ENCODE measurements around the gene AUTS2. TPM values are rescaled to one million over a fixed set of nuclear protein-coding genes. Genes with fewer than 3 reads are reported as not detected.

The AUTS2 gene
- total RNA-seq, 1 experiment from 2014 or later, result 2.2 TPM

- Histone ChIP-seq H3K36me3 (no peaks in the 10 kb centered on the region), H3K4me3 (no peak overlapping the region), H3K27me3 (no peaks in the 10 kb centered on the region), H3K9me3 (no peaks in the 10 kb centered on the region)
- DNase-seq, result no peak
Observed at GRCh38 chr7:70014472-70015177, 416.4 kb downstream of the AUTS2 start.

GRCh38 chr7:70015353-70015752 lies 417.1 kb downstream of the AUTS2 start:
- Histone ChIP-seq H3K9me3 (no peaks in the 10 kb centered on the region), H3K27me3 (no peaks in the 10 kb centered on the region), H3K4me3 (no peak overlapping the region), H3K36me3 (no peaks in the 10 kb centered on the region)
- no peak for DNase-seq

- Histone ChIP-seq H3K4me3 (no peak overlapping the region), H3K9me3 (no peaks in the 10 kb centered on the region), H3K36me3 (no peaks in the 10 kb centered on the region), H3K27me3 (no peaks in the 10 kb centered on the region)
- peak; percentile 5 for DNase-seq
Observed at GRCh38 chr7:70016044-70016770, 417.9 kb downstream of the AUTS2 start.

- no peaks in the 10 kb centered on the region for H3K36me3 ChIP-seq
- H3K4me3 ChIP-seq, result no peak overlapping the region
- DNase-seq, result no peak
- no peaks in the 10 kb centered on the region for H3K27me3 ChIP-seq
- H3K9me3 ChIP-seq, result no peaks in the 10 kb centered on the region
Observed at GRCh38 chr7:70017357-70017756, 419.1 kb downstream of the AUTS2 start.

- H3K9me3 ChIP-seq, result no peaks in the 10 kb centered on the region
- H3K27me3 ChIP-seq, result no peaks in the 10 kb centered on the region
- no peaks in the 10 kb centered on the region for H3K36me3 ChIP-seq
- H3K4me3 ChIP-seq, result no peak overlapping the region
- DNase-seq, result no peak
Observed at GRCh38 chr7:70018700-70019099, 420.4 kb downstream of the AUTS2 start.

- no peaks in the 10 kb centered on the region for H3K9me3 ChIP-seq
- no peak overlapping the region for H3K4me3 ChIP-seq
- H3K36me3 ChIP-seq, result no peaks in the 10 kb centered on the region
- no peak for DNase-seq
- H3K27me3 ChIP-seq, result no peaks in the 10 kb centered on the region
Observed at GRCh38 chr7:70027867-70028266, 429.6 kb downstream of the AUTS2 start.

- Histone ChIP-seq H3K4me3 (no peak overlapping the region), H3K36me3 (no peaks in the 10 kb centered on the region), H3K27me3 (no peaks in the 10 kb centered on the region), H3K9me3 (no peaks in the 10 kb centered on the region)
- no peak for DNase-seq
Observed at GRCh38 chr7:70028620-70029019, 430.3 kb downstream of the AUTS2 start.

- H3K36me3 ChIP-seq, result no peaks in the 10 kb centered on the region
- no peak for DNase-seq
- H3K4me3 ChIP-seq, result no peak overlapping the region
- no peaks in the 10 kb centered on the region for H3K27me3 ChIP-seq
- no peaks in the 10 kb centered on the region for H3K9me3 ChIP-seq
Observed at GRCh38 chr7:70029993-70030392, 431.7 kb downstream of the AUTS2 start.

GRCh38 chr7:70030745-70031144 lies 432.5 kb downstream of the AUTS2 start:
- H3K9me3 ChIP-seq, result no peaks in the 10 kb centered on the region
- H3K4me3 ChIP-seq, result no peak overlapping the region
- DNase-seq, result no peak
- H3K36me3 ChIP-seq, result no peaks in the 10 kb centered on the region
- H3K27me3 ChIP-seq, result no peaks in the 10 kb centered on the region

- Histone ChIP-seq H3K9me3 (no peaks in the 10 kb centered on the region), H3K36me3 (no peaks in the 10 kb centered on the region), H3K4me3 (no peak overlapping the region), H3K27me3 (no peaks in the 10 kb centered on the region)
- no peak for DNase-seq
Observed at GRCh38 chr7:70031245-70031644, 433.0 kb downstream of the AUTS2 start.

GRCh38 chr7:70032649-70033048 lies 434.4 kb downstream of the AUTS2 start:
- no peak for DNase-seq
- Histone ChIP-seq H3K36me3 (no peaks in the 10 kb centered on the region), H3K27me3 (no peaks in the 10 kb centered on the region), H3K9me3 (no peaks in the 10 kb centered on the region), H3K4me3 (no peak overlapping the region)

- H3K36me3 ChIP-seq, result no peaks in the 10 kb centered on the region
- H3K4me3 ChIP-seq, result no peak overlapping the region
- H3K9me3 ChIP-seq, result no peaks in the 10 kb centered on the region
- H3K27me3 ChIP-seq, result no peaks in the 10 kb centered on the region
- no peak for DNase-seq
Observed at GRCh38 chr7:70033226-70033625, 435.0 kb downstream of the AUTS2 start.

- H3K4me3 ChIP-seq, result no peak overlapping the region
- DNase-seq, result no peak
- H3K9me3 ChIP-seq, result no peaks in the 10 kb centered on the region
- no peaks in the 10 kb centered on the region for H3K27me3 ChIP-seq
- no peaks in the 10 kb centered on the region for H3K36me3 ChIP-seq
Observed at GRCh38 chr7:70034999-70035398, 436.7 kb downstream of the AUTS2 start.

- Histone ChIP-seq H3K36me3 (no peaks in the 10 kb centered on the region), H3K4me3 (no peak overlapping the region), H3K27me3 (no peaks in the 10 kb centered on the region), H3K9me3 (no peaks in the 10 kb centered on the region)
- no peak for DNase-seq
Observed at GRCh38 chr7:70035519-70035918, 437.2 kb downstream of the AUTS2 start.

- no peaks in the 10 kb centered on the region for H3K36me3 ChIP-seq
- no peaks in the 10 kb centered on the region for H3K9me3 ChIP-seq
- H3K4me3 ChIP-seq, result no peak overlapping the region
- H3K27me3 ChIP-seq, result no peaks in the 10 kb centered on the region
- DNase-seq, result no peak
Observed at GRCh38 chr7:70035955-70036354, 437.7 kb downstream of the AUTS2 start.

- Histone ChIP-seq H3K9me3 (no peaks in the 10 kb centered on the region), H3K36me3 (no peaks in the 10 kb centered on the region), H3K4me3 (no peak overlapping the region), H3K27me3 (no peaks in the 10 kb centered on the region)
- no peak for DNase-seq
Observed at GRCh38 chr7:70036695-70037094, 438.4 kb downstream of the AUTS2 start.

GRCh38 chr7:70037171-70037933 lies 439.1 kb downstream of the AUTS2 start:
- no peak overlapping the region for H3K4me3 ChIP-seq
- no peaks in the 10 kb centered on the region for H3K9me3 ChIP-seq
- no peaks in the 10 kb centered on the region for H3K36me3 ChIP-seq
- no peak for DNase-seq
- no peaks in the 10 kb centered on the region for H3K27me3 ChIP-seq

Measured in MG63 (cell line).